K562 (cell line): ENCODE data around the gene WTAP. TPM values are rescaled to one million over a fixed set of nuclear protein-coding genes. Genes with fewer than 3 reads are reported as not detected.

Source experiments
- ATAC-seq: fragments of 200-7000 bp; cut with Tn5 transposase; 3 replicates; pipeline ENCODE4 v1.9.1; 2020; ENCODE audit warnings: moderate library complexity
- BruUV-seq: library from RNA; stranded (reverse); fragments of 400-500 nt; replicated peaks from 2 replicates; lab custom pipeline; 2021; lab: Mats Ljungman, UMichigan
- CTCF ChIA-PET: fragments of 300-600 bp; formaldehyde crosslinking; extraction: SDS; loops from one replicate; lab custom pipeline; 2021; ENCODE audit warnings: low intra/inter-chr PET ratio; lab: Yijun Ruan, JAX
- POLR2A ChIA-PET: fragments of 300-600, 350-650 bp; sonication (Branson Sonifier 250); formaldehyde crosslinking; extraction: SDS; loops from one replicate; lab custom pipeline; 2021; ENCODE audit warnings: antibody characterized with exemption, inconsistent platforms; lab: Yijun Ruan, JAX
- DNase-seq, 4 experiments: peaks; one replicate each; pipeline versions ENCODE4 v3.0.0 to v3.0.0-alpha.2; 2011 to 2018; ENCODE audit warnings: low spot score in 3 of 4, mixed read lengths in 3 of 4; ENCODE audit errors: extremely low read depth in 1 of 4
- FAIRE-seq: peaks from 2 replicates; lab custom pipeline; 2011; peaks lifted over from hg19 to GRCh38; lab: Jason Lieb, UNC
- H2AFZ ChIP-seq: 2 replicates; pipeline ENCODE4 v1.6.0; 2011; ENCODE audit warnings: low read depth, low read length, control low read depth, inconsistent platforms
- H3K27ac ChIP-seq: fragments of 200-600 bp; 3 replicates; pipeline ENCODE4 v1.8.0; 2011; ENCODE audit warnings: low read depth, mild to moderate bottlenecking, control low read depth, inconsistent platforms, low read length, moderate library complexity, mixed read lengths; ENCODE audit errors: extremely low read depth
- H3K27me3 ChIP-seq, 2 experiments: fragments of 300-600 bp in 1 of 2; 2 replicates in 1 of 2; 3 replicates in 1 of 2; pipeline versions ENCODE4 v1.6.0 to v1.8.0; 2011; ENCODE audit warnings: inconsistent platforms in 2 of 2, low read length in 2 of 2, mild to moderate bottlenecking in 1 of 2, mixed read lengths in 1 of 2, moderate library complexity in 1 of 2; ENCODE audit not compliant: control insufficient read depth in 2 of 2, insufficient read depth in 2 of 2
- H3K36me3 ChIP-seq: fragments of 300-600 bp; 3 replicates; pipeline ENCODE4 v1.8.0; 2011; ENCODE audit warnings: mild to moderate bottlenecking, low read length, inconsistent platforms; ENCODE audit not compliant: control insufficient read depth, insufficient read depth
- H3K4me1 ChIP-seq, 2 experiments: fragments of 200-600 bp in 1 of 2; replicated peaks in 1 of 2; 2 replicates in 1 of 2; 3 replicates in 1 of 2; pipeline versions ENCODE4 v1.5.1 to v1.8.0; 2011; ENCODE audit warnings: inconsistent platforms in 2 of 2, low read length in 2 of 2, mild to moderate bottlenecking in 1 of 2, mixed read lengths in 1 of 2, moderate library complexity in 1 of 2; ENCODE audit not compliant: control insufficient read depth in 2 of 2, insufficient read depth in 2 of 2
- H3K4me2 ChIP-seq: 2 replicates; pipeline ENCODE4 v1.6.1; 2011; ENCODE audit warnings: low read length, control low read depth, inconsistent platforms, mixed read lengths; ENCODE audit not compliant: insufficient read depth
- H3K4me3 ChIP-seq: fragments of 200-600 bp; sonication (generic), shearing (Covaris generic); 2 replicates; pipeline ENCODE4 v1.5.1; 2016; ENCODE audit warnings: control low read depth, inconsistent platforms
- H3K79me2 ChIP-seq: fragments of 200-600 bp; 3 replicates; pipeline ENCODE4 v1.8.0; 2011; ENCODE audit warnings: low read length, inconsistent platforms; ENCODE audit not compliant: control insufficient read depth, insufficient read depth
- H3K9ac ChIP-seq, 2 experiments: 2 replicates each; pipeline versions ENCODE4 v1.6.0 to v1.6.1; 2011; ENCODE audit warnings: low read depth in 2 of 2, low read length in 2 of 2, control low read depth in 1 of 2, inconsistent platforms in 1 of 2, mild to moderate bottlenecking in 1 of 2, mixed read lengths in 1 of 2; ENCODE audit not compliant: insufficient read depth in 1 of 2
- H3K9me1 ChIP-seq: one replicate; pipeline ENCODE4 v1.6.0; 2011; ENCODE audit warnings: inconsistent platforms, mild to moderate bottlenecking, low read length, moderate library complexity; ENCODE audit not compliant: control insufficient read depth, insufficient read depth
- H3K9me3 ChIP-seq: replicated peaks from 2 replicates; pipeline ENCODE4 v1.5.1; 2011; ENCODE audit warnings: low read depth, low read length, inconsistent platforms; ENCODE audit not compliant: control insufficient read depth, insufficient read depth
- H4K20me1 ChIP-seq: replicated peaks from 2 replicates; pipeline ENCODE4 v1.6.1; 2011; ENCODE audit warnings: low read length, inconsistent platforms, mixed read lengths; ENCODE audit not compliant: control insufficient read depth, insufficient read depth
- CEBPG ChIP-seq, 3 experiments: fragments of 200-800 bp in 1 of 3; sonication (Bioruptor generic) in 1 of 3; sonication (generic) in 1 of 3; formaldehyde crosslinking in 1 of 3; IDR thresholded peaks in 2 of 3; conservative IDR thresholded peaks in 1 of 3; 2 replicates each; pipeline versions ENCODE4 v1.6.1 to v1.8.0; 2016 to 2022; ENCODE audit warnings: missing compliant biosample characterization in 2 of 3, missing genetic modification characterization in 2 of 3, mild to moderate bottlenecking in 1 of 3, missing genetic modification reagents in 1 of 3
- ESRRA ChIP-seq: fragments of 450-650 bp; IDR thresholded peaks from 2 replicates; pipeline ENCODE4 v1.6.1; 2014; ENCODE audit warnings: low read depth, mild to moderate bottlenecking, moderate library complexity, borderline replicate concordance
- MCM5 ChIP-seq: fragments of 450-650 bp; IDR thresholded peaks from 2 replicates; pipeline ENCODE4 v1.6.1; 2016; ENCODE audit warnings: low read depth
- MYNN ChIP-seq, 2 experiments: sonication (generic); formaldehyde crosslinking in 1 of 2; IDR thresholded peaks; 2 replicates each; pipeline versions ENCODE4 v1.5.0 to v1.6.1; 2016 to 2020; ENCODE audit warnings: antibody characterized with exemption in 1 of 2, missing genetic modification reagents in 1 of 2
- PHF20 ChIP-seq: fragments of 450-650 bp; IDR thresholded peaks from 2 replicates; pipeline ENCODE4 v1.6.1; 2018; ENCODE audit not compliant: partially characterized antibody
- POLR2A ChIP-seq: fragments of 450-650 bp; conservative IDR thresholded peaks from 2 replicates; pipeline ENCODE4 v1.6.1; 2016
- SRF ChIP-seq, 2 experiments: fragments of 250-450, 450-650 bp in 1 of 2; sonication (Bioruptor Pico) in 1 of 2; sonication (generic) in 1 of 2; formaldehyde crosslinking; IDR thresholded peaks; 2 replicates each; pipeline versions ENCODE4 v1.5.0 to v1.5.1; 2020 to 2022; ENCODE audit warnings: mild to moderate bottlenecking in 1 of 2, missing genetic modification reagents in 1 of 2
- TOE1 ChIP-seq, 2 experiments: fragments of 450-650 bp in 1 of 2; sonication (generic) in 1 of 2; formaldehyde crosslinking in 1 of 2; IDR thresholded peaks; 2 replicates each; pipeline versions ENCODE4 v1.7.1 to v1.8.0; 2016 to 2022; ENCODE audit warnings: borderline replicate concordance in 2 of 2, mild to moderate bottlenecking in 2 of 2, antibody characterized with exemption in 1 of 2, inconsistent platforms in 1 of 2, low read depth in 1 of 2, missing genetic modification reagents in 1 of 2, moderate library complexity in 1 of 2
- ZNF445 ChIP-seq: fragments of 250-450 bp; sonication (Bioruptor Pico); IDR thresholded peaks from 2 replicates; pipeline ENCODE4 v1.4.0; 2020; ENCODE audit warnings: low read depth, mild to moderate bottlenecking, moderate library complexity
- ZNF584 ChIP-seq: fragments of 200-800 bp; sonication (Bioruptor generic); IDR thresholded peaks from 2 replicates; pipeline ENCODE4 v1.6.1; 2016; ENCODE audit warnings: low read depth, mild to moderate bottlenecking, missing genetic modification characterization, missing compliant biosample characterization
- WGBS: fragments of 100-300 bp; shearing (Covaris generic); methylation state at CpG from one replicate; pipeline ENCODE4 v1.1.6; 2016; ENCODE audit warnings: low coverage, mixed read lengths; ENCODE audit not compliant: insufficient coverage; ENCODE audit errors: missing lambda C conversion rate; 5-methylcytosine and 5-hydroxymethylcytosine counted together
- in situ Hi-C: fragments of 300-500 bp; cut with MboI; formaldehyde crosslinking; loops from 4 replicates; pipeline ENCODE4 v1.15.0; 2018; ENCODE audit warnings: inconsistent platforms, mixed read lengths
- intact Hi-C: fragments of 100-400 bp; cut with micrococcal nuclease; formaldehyde crosslinking; loops from 2 replicates; pipeline ENCODE4 v1.14.2; 2022
- polyA plus RNA-seq, 8 experiments: library from polyadenylated mRNA; depleted of rRNA in 4 of 8; stranded (reverse) in 5 of 8; unstranded in 3 of 8; fragments of >200 nt; fragmentation: Nextera tagmentation in 2 of 8; fragmentation: Illumina TruSeq in 1 of 8; extraction: Ambion mirVana in 2 of 8; extraction: Trizol in 1 of 8; gene quantifications; 2 replicates each; pipeline versions ENCODE4 v1.2.1 to v1.2.3, GENCODE V29; 2011 to 2014; ENCODE audit warnings: inconsistent platforms in 1 of 8, missing spikeins in 1 of 8
- total RNA-seq, 7 experiments: library from RNA; depleted of rRNA in 6 of 7; stranded (reverse); fragments of >200 nt in 6 of 7; fragmentation: Illumina TruSeq in 2 of 7; extraction: Trizol in 2 of 7; gene quantifications; 2 replicates each; pipeline versions ENCODE4 v1.2.1 to v1.2.3, GENCODE V29; 2011 to 2021; ENCODE audit warnings: low replicate concordance in 1 of 7
- TF ChIP-seq, protein P1 (sequence below): IDR thresholded peaks from 2 replicates; pipeline ENCODE4 v1.6.1; 2011; ENCODE audit not compliant: insufficient read length; ENCODE audit errors: extremely low read depth
- TF ChIP-seq, protein P2 (sequence below), 3 experiments: IDR thresholded peaks in 2 of 3; conservative IDR thresholded peaks in 1 of 3; 2 replicates each; pipeline ENCODE4 v1.5.1; 2011 to 2012; ENCODE audit warnings: low read length in 3 of 3, mild to moderate bottlenecking in 3 of 3, control low read depth in 2 of 3, improper control_type of control experiment in 1 of 3, inconsistent platforms in 1 of 3, low read depth in 1 of 3, mixed read lengths in 1 of 3, moderate library complexity in 1 of 3; ENCODE audit not compliant: insufficient read depth in 2 of 3
- TF ChIP-seq, protein P3 (sequence below): fragments of 250-450 bp; sonication (Bioruptor Pico); IDR thresholded peaks from 2 replicates; pipeline ENCODE4 v1.8.0; 2021; ENCODE audit warnings: moderate library complexity, mild to moderate bottlenecking, inconsistent platforms

The WTAP gene
- total and polyA plus RNA-seq, 9 of the 15 experiments (the other 6 are each of a cell fraction or from before 2014, with no cell fraction given), result 52.4 to 156 (median 110) TPM

DNA sequence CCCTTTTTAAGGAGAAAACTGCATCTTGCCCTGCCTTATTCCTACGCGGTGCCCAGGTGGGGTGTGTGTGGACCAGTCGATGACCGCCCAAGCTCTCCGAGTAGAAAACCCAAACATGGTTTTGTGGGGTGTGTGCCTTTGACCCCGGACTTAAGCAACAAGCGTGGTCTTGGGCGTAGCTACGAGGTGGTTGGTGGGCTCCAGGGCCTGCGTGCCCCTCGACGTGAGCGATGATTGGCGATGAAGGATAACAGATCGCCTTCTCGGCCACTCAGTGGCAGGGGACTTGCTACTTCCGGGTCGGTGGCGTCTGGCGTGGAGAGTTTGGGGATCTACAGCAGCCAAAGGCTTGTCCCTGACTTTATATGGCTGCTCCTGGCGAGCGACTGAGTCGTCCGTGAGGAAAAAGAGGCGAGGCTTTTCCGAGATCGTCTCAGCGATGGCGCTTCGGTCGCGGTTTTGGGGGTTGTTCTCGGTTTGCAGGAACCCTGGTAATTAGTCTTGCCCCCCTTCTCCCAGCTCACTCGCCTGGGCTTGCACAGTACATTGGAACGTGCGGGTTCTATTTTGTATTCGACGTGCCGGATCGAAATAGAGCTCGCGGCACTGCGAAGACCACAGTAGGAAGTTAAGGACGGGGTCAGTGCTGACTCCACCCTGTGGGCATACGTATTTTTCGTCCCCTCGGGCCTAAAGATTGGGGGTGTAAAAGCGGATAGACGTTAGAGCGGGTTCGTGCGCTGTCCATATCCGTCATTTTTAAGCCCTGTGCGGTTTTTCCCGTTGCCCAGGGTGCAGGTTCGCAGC is 63.0 kb downstream of the WTAP start, which contains the start of gene MRPL18:
TSS of gene MRPL18 (plus strand) at position 319 of the 807 bp plus-strand sequence. CDS start at position 440, 121 bp downstream.
- Histone ChIP-seq H3K4me3 (peak within 1 kb of the TSS; percentile 93), H4K20me1 (peaks cover 15% of the 10 kb centered on the region; the same call in 1 of the 2 replicates), H3K27ac (peak within 1 kb of the TSS; percentile 95), H3K9ac (peak within 1 kb of the TSS; percentile 97 to 99), H2AFZ (peak within 1 kb of the TSS; percentile 96), H3K9me3 (no peaks in the 10 kb centered on the region), H3K9me1 (no peaks in the 10 kb centered on the region), H3K36me3 (peaks cover 73% of the 10 kb centered on the region), H3K79me2 (peaks cover 89% of the 10 kb centered on the region), H3K4me2 (peak within 1 kb of the TSS; percentile 96), H3K4me1 (peaks cover 14 to 22% of the 10 kb centered on the region in 2 experiments; a peak in 4 of 5 replicates), H3K27me3 (no peaks in the 10 kb centered on the region)
- ChIA-PET POLR2A (interaction anchor here (0.6 to 4.6 kb wide), 35 partner anchors 8 to 1420 kb away, joined by 3 to 37 read pairs (median 5); partner anchors contain the start of genes PNLDC1, SOD2 and WTAP), CTCF (no interaction called here)
- intact Hi-C loops, result loop anchor here (1.0 kb wide), 2 partner anchors 63 to 99 kb away; partner anchors contain the start of gene WTAP
- FAIRE-seq (peak; percentile 97), DNase-seq (peak; percentile 83 to 99 (median 92)), ATAC-seq (peak; percentile 90)
- WGBS, result under 1% methylated on average over 56 of the region's 56 CpGs
- TSS peak; percentile 52 for BruUV-seq
- in situ Hi-C loops, result no loop called here
- TF ChIP-seq SRF (CRISPR knock-in tag; IDR thresholded peaks at IDR 0.05), result peak; percentile 42 to 64; a peak in 2 of 4 replicates
- peak; percentile 49; the same call in 1 of the 2 replicates for TF ChIP-seq TOE1 (IDR thresholded peaks at IDR 0.05; ENCODE audit: borderline replicate concordance)
- TF ChIP-seq TOE1 (CRISPR knock-in tag; IDR thresholded peaks at IDR 0.05; ENCODE audit: borderline replicate concordance, low read depth), result no peak
- no peak for TF ChIP-seq ZNF445 (CRISPR knock-in tag)
- no peak for TF ChIP-seq MCM5
- TF ChIP-seq, protein P1, sequence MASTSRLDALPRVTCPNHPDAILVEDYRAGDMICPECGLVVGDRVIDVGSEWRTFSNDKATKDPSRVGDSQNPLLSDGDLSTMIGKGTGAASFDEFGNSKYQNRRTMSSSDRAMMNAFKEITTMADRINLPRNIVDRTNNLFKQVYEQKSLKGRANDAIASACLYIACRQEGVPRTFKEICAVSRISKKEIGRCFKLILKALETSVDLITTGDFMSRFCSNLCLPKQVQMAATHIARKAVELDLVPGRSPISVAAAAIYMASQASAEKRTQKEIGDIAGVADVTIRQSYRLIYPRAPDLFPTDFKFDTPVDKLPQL, result no peak
- TF ChIP-seq CEBPG (CRISPR knock-in tag; IDR thresholded peaks at IDR 0.05), result peak; percentile 82
- TF ChIP-seq CEBPG (tag; conservative IDR thresholded peaks at IDR 0.05 in 1 of 2, IDR thresholded peaks at IDR 0.05 in 1 of 2), result peak; percentile 77 to 95; a peak in 3 of 4 replicates
- TF ChIP-seq PHF20, result no peak
- TF ChIP-seq POLR2A, result peak; percentile 78
- no peak for TF ChIP-seq MYNN (IDR thresholded peaks at IDR 0.05)
- TF ChIP-seq MYNN (CRISPR knock-in tag; IDR thresholded peaks at IDR 0.05), result no peak
- TF ChIP-seq, protein P2, sequence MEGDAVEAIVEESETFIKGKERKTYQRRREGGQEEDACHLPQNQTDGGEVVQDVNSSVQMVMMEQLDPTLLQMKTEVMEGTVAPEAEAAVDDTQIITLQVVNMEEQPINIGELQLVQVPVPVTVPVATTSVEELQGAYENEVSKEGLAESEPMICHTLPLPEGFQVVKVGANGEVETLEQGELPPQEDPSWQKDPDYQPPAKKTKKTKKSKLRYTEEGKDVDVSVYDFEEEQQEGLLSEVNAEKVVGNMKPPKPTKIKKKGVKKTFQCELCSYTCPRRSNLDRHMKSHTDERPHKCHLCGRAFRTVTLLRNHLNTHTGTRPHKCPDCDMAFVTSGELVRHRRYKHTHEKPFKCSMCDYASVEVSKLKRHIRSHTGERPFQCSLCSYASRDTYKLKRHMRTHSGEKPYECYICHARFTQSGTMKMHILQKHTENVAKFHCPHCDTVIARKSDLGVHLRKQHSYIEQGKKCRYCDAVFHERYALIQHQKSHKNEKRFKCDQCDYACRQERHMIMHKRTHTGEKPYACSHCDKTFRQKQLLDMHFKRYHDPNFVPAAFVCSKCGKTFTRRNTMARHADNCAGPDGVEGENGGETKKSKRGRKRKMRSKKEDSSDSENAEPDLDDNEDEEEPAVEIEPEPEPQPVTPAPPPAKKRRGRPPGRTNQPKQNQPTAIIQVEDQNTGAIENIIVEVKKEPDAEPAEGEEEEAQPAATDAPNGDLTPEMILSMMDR (IDR thresholded peaks at IDR 0.05 in 2 of 3, conservative IDR thresholded peaks at IDR 0.05 in 1 of 3; ENCODE audit: insufficient read depth in 2 of 3, low read depth in 1 of 3, low read length in 3 of 3), result 0 out of 6 replicates have a peak, but pooled peaks of 1 of the 3 experiments have one; percentile 6
- TF ChIP-seq ZNF584 (CRISPR knock-in tag), result no peak
- TF ChIP-seq ESRRA, result no peak
- TF ChIP-seq, protein P3, sequence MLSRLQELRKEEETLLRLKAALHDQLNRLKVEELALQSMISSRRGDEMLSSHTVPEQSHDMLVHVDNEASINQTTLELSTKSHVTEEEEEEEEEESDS (CRISPR knock-in tag), result no peak
